Iris pigment epithelial cell (primary cell): Measurements from ENCODE around the gene KXD1.

Source experiments
- DNase-seq: peaks from one replicate; pipeline ENCODE4 v3.0.0-alpha.2; 2011; ENCODE audit warnings: low read depth

The KXD1 gene

DNA sequence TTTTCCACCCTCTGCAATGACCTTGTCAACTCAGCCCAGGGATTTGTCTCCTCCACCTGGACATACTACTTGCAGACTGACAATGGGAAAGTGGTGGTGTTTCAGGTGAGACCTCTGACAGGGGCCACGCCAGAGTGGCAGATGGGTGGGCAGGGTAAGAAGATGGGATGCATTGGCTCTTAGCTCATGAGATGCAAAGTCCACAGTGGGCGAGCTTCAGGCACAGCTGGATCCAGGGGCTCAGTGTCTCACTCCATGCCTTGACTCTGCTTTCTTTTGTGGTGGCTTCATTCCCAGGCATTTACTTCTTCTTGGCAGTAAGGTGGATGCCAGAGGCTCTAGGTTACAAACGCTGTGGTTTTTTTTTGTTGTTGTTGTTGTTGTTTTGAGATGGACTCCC, 58.4 kb downstream of the KXD1 start:
- no peak for DNase-seq

DNA sequence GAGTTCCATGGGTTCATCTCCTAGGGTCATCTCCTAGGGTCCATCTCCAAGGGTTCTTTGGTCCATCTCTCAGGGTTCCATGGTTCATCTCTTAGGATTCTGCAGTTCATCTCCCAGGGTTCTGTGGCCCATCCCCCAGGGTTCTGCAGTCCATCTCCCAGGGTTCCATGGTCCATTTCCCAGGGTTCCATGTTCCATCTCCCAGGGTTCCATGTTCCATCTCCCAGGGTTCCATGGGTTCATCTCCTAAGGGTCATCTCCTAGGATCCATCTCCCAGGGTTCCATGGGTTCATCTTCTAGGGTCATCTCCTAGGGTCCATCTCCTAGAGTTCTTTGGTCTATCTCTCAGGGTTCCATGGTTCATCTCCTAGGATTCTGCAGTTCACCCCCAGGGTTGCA, 59.9 kb downstream of the KXD1 start:
- no peak for DNase-seq

DNA sequence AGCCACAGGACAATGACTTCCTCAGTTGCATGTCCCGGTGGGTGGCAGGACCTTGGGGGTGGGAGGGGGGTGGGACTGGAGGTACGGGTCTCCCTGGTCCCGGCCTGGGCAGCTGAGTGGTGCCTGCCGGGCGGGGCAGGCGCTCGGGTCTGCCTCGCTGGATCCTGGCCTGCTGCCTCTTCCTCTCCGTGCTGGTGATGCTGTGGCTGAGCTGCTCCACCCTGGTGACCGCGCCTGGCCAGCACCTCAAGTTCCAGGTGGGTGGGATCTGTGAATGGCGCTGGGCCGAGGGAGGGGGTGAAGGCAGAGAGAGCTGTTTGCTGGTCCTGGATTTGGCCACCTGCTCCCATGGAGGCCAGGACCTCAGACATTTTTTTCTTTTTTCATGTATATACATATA, 60.6 kb downstream of the KXD1 start:
- DNase-seq, result no peak
